GM19099 (cell line): ENCODE data around the gene NFIL3.

ENCODE experiments used
- POLR2A ChIP-seq: IDR thresholded peaks from 3 replicates; pipeline ENCODE4 v1.6.1; 2011; ENCODE audit warnings: low read depth; ENCODE audit not compliant: insufficient read length; ENCODE audit errors: extremely low read depth

The NFIL3 gene

GRCh38 chr9:91386765-91387164, 36.9 kb downstream of the NFIL3 start:
- TF ChIP-seq POLR2A: no peak

- no peak for TF ChIP-seq POLR2A
These were observed 38.7 kb downstream of the NFIL3 start for GRCh38 chr9:91384954-91385353.

- TF ChIP-seq POLR2A: no peak
These were observed 40.1 kb downstream of the NFIL3 start for GRCh38 chr9:91383577-91383976.

- no peak for TF ChIP-seq POLR2A
These were observed 41.3 kb downstream of the NFIL3 start for GRCh38 chr9:91382298-91382697.

- no peak for TF ChIP-seq POLR2A
These were observed 44.2 kb downstream of the NFIL3 start for GRCh38 chr9:91379426-91379825.

- no peak for TF ChIP-seq POLR2A
These were observed 44.9 kb downstream of the NFIL3 start for GRCh38 chr9:91378695-91379127.

- TF ChIP-seq POLR2A: no peak
These were observed 47.4 kb downstream of the NFIL3 start for GRCh38 chr9:91376239-91376638.

GRCh38 chr9:91374939-91375338, 48.7 kb downstream of the NFIL3 start:
- no peak for TF ChIP-seq POLR2A

- TF ChIP-seq POLR2A: no peak
These were observed 51.7 kb downstream of the NFIL3 start for GRCh38 chr9:91371894-91372293.

GRCh38 chr9:91364702-91365101, 58.9 kb downstream of the NFIL3 start:
- no peak for TF ChIP-seq POLR2A

GRCh38 chr9:91364005-91364404, 59.6 kb downstream of the NFIL3 start:
- TF ChIP-seq POLR2A: no peak

- TF ChIP-seq POLR2A: no peak
These were observed 61.5 kb downstream of the NFIL3 start for GRCh38 chr9:91362051-91362611.

GRCh38 chr9:91361291-91362050, 62.2 kb downstream of the NFIL3 start, which contains the start of gene AUH:
TSS of gene AUH (minus strand) at chr9:91361918. CDS start at chr9:91361889, 29 bp downstream.
- peak; percentile 72 for TF ChIP-seq POLR2A

GRCh38 chr9:91360551-91361290, 62.9 kb downstream of the NFIL3 start:
- no peak for TF ChIP-seq POLR2A

GRCh38 chr9:91359734-91360470, 63.7 kb downstream of the NFIL3 start:
- no peak for TF ChIP-seq POLR2A
